GM23338 (cell line): ENCODE data around the gene GRID1. TPM values are rescaled to one million over a fixed set of nuclear protein-coding genes. Genes with fewer than 3 reads are reported as not detected.

Experiments used
- ATAC-seq: fragments of 200-7000 bp; cut with Tn5 transposase; 3 replicates; pipeline ENCODE4 v1.9.1; 2020
- DNase-seq: peaks from one replicate; pipeline ENCODE4 v3.0.0-alpha.2; 2015; ENCODE audit warnings: low spot score
- H2AFZ ChIP-seq: fragments of 200-600 bp; sonication (generic); 2 replicates; pipeline ENCODE4 v1.8.0; 2016; ENCODE audit warnings: antibody characterized with exemption, mild to moderate bottlenecking, moderate library complexity
- H3F3A ChIP-seq: fragments of 200-600 bp; sonication (generic); replicated peaks from 2 replicates; pipeline ENCODE4 v1.8.0; 2017; ENCODE audit warnings: antibody characterized with exemption, mixed run types, low read depth
- H3K27ac ChIP-seq: fragments of 200-600 bp; sonication (generic); 2 replicates; pipeline ENCODE4 v1.6.1; 2016; ENCODE audit warnings: low read depth
- H3K27me3 ChIP-seq: fragments of 200-600 bp; sonication (generic); 2 replicates; pipeline ENCODE4 v1.8.0; 2016; ENCODE audit warnings: mild to moderate bottlenecking, mixed run types, moderate library complexity; ENCODE audit not compliant: insufficient read depth
- H3K36me3 ChIP-seq: fragments of 200-600 bp; sonication (generic); 2 replicates; pipeline ENCODE4 v1.8.0; 2016; ENCODE audit warnings: mild to moderate bottlenecking; ENCODE audit not compliant: insufficient read depth
- H3K4me1 ChIP-seq: fragments of 200-600 bp; sonication (generic); 2 replicates; pipeline ENCODE4 v1.8.0; 2016; ENCODE audit warnings: mild to moderate bottlenecking, moderate library complexity; ENCODE audit not compliant: insufficient read depth
- H3K4me2 ChIP-seq: fragments of 200-600 bp; sonication (generic); 2 replicates; pipeline ENCODE4 v1.7.1; 2017; ENCODE audit warnings: mixed run types
- H3K4me3 ChIP-seq: fragments of 200-600 bp; sonication (generic); 2 replicates; pipeline ENCODE4 v1.6.1; 2016; ENCODE audit warnings: mixed run types
- H3K79me2 ChIP-seq: fragments of 200-600 bp; sonication (generic); replicated peaks from 2 replicates; pipeline ENCODE4 v1.8.0; 2017; ENCODE audit warnings: mild to moderate bottlenecking; ENCODE audit not compliant: insufficient read depth
- H3K9me2 ChIP-seq: fragments of 200-600 bp; sonication (generic); 2 replicates; pipeline ENCODE4 v1.8.0; 2017; ENCODE audit not compliant: insufficient read depth
- H4K20me1 ChIP-seq: fragments of 200-600 bp; sonication (generic); replicated peaks from 2 replicates; pipeline ENCODE4 v1.8.0; 2017; ENCODE audit warnings: mild to moderate bottlenecking; ENCODE audit not compliant: insufficient read depth
- H3K27ac Mint-ChIP-seq: 2 replicates; pipeline ENCODE4 v1.8.0; 2020; ENCODE audit warnings: inconsistent platforms, mild to moderate bottlenecking, moderate library complexity, mixed read lengths
- H3K27me3 Mint-ChIP-seq: 3 replicates; pipeline ENCODE4 v1.8.0; 2022; ENCODE audit warnings: low read depth, mild to moderate bottlenecking, moderate library complexity, mixed read lengths, inconsistent platforms; ENCODE audit not compliant: insufficient read depth, poor library complexity
- H3K36me3 Mint-ChIP-seq: 3 replicates; pipeline ENCODE4 v1.8.0; 2021; ENCODE audit warnings: low read depth, mild to moderate bottlenecking, inconsistent platforms, moderate library complexity, mixed read lengths
- H3K4me1 Mint-ChIP-seq: 3 replicates; pipeline ENCODE4 v1.8.0; 2020; ENCODE audit warnings: mild to moderate bottlenecking, inconsistent platforms, mixed read lengths
- H3K4me3 Mint-ChIP-seq: 3 replicates; pipeline ENCODE4 v1.8.0; 2021; ENCODE audit warnings: moderate library complexity, mild to moderate bottlenecking, inconsistent platforms, mixed read lengths
- H3K9me3 Mint-ChIP-seq: 3 replicates; pipeline ENCODE4 v1.8.0; 2020; ENCODE audit warnings: moderate library complexity, mild to moderate bottlenecking, inconsistent platforms, mixed read lengths
- CREB1 ChIP-seq: fragments of 250-450 bp; sonication (Bioruptor Pico); IDR thresholded peaks from 2 replicates; pipeline ENCODE4 v1.5.0; 2020; ENCODE audit warnings: low read depth, mild to moderate bottlenecking, moderate library complexity
- CTCF ChIP-seq, 2 experiments: fragments of 200-600 bp in 1 of 2; sonication (generic) in 1 of 2; conservative IDR thresholded peaks; 2 replicates each; pipeline versions ENCODE4 v1.5.1 to v1.6.1; 2016 to 2017; ENCODE audit warnings: antibody characterized with exemption in 2 of 2, low read depth in 2 of 2, mild to moderate bottlenecking in 2 of 2, moderate library complexity in 1 of 2
- ETS1 ChIP-seq: IDR thresholded peaks from 2 replicates; pipeline ENCODE4 v1.6.1; 2016; ENCODE audit warnings: antibody characterized with exemption
- EZH2 ChIP-seq: fragments of 200-600 bp; sonication (generic); IDR thresholded peaks from one replicate; pipeline ENCODE4 v1.8.0; 2017; ENCODE audit warnings: antibody characterized with exemption, mild to moderate bottlenecking, low read depth; ENCODE audit not compliant: unreplicated experiment
- EZH2phosphoT487 ChIP-seq: fragments of 200-600 bp; sonication (generic); IDR thresholded peaks from one replicate; pipeline ENCODE4 v1.8.1; 2018; ENCODE audit warnings: antibody characterized with exemption; ENCODE audit not compliant: unreplicated experiment
- JUNB ChIP-seq: IDR thresholded peaks from one replicate; pipeline ENCODE4 v1.6.1; 2016; ENCODE audit warnings: antibody characterized with exemption; ENCODE audit not compliant: unreplicated experiment
- NANOG ChIP-seq: IDR thresholded peaks from 2 replicates; pipeline ENCODE4 v1.6.1; 2016; ENCODE audit warnings: antibody characterized with exemption, borderline replicate concordance
- POLR2AphosphoS5 ChIP-seq: IDR thresholded peaks from 2 replicates; pipeline ENCODE4 v1.6.1; 2016; ENCODE audit warnings: antibody characterized with exemption, low read depth
- REST ChIP-seq: IDR thresholded peaks from one replicate; pipeline ENCODE4 v1.6.1; 2018; ENCODE audit warnings: antibody characterized with exemption; ENCODE audit not compliant: unreplicated experiment
- STAT1 ChIP-seq: IDR thresholded peaks from one replicate; pipeline ENCODE4 v1.6.1; 2016; ENCODE audit warnings: antibody characterized with exemption; ENCODE audit not compliant: unreplicated experiment
- ZNF114 ChIP-seq: fragments of 250-450 bp; sonication (Bioruptor Pico); IDR thresholded peaks from 2 replicates; pipeline ENCODE4 v1.5.0; 2020; ENCODE audit warnings: mild to moderate bottlenecking, moderate library complexity
- ZNF331 ChIP-seq: fragments of 250-450 bp; sonication (Bioruptor Pico); IDR thresholded peaks from 2 replicates; pipeline ENCODE4 v1.5.0; 2020; ENCODE audit warnings: low read depth, mild to moderate bottlenecking, moderate library complexity
- ZNF462 ChIP-seq: fragments of 250-450 bp; sonication (Bioruptor Pico); IDR thresholded peaks from 2 replicates; pipeline ENCODE4 v1.5.0; 2020; ENCODE audit warnings: mild to moderate bottlenecking, moderate library complexity
- polyA plus RNA-seq: library from polyadenylated mRNA; unstranded; fragments of >200 nt; fragmentation: Nextera tagmentation; extraction: Ambion mirVana; gene quantifications from 2 replicates; pipeline ENCODE4 v1.2.1, GENCODE V29; 2016
- total RNA-seq: library from RNA; depleted of rRNA; stranded (reverse); fragments of >200 nt; shearing (Covaris generic); gene quantifications from 2 replicates; pipeline ENCODE4 v1.2.3, GENCODE V29; 2014

GRID1 gene
- total and polyA plus RNA-seq, 2 experiments from 2014 or later: 0.14 to 0.15 TPM

- ATAC-seq (no peak), DNase-seq (no peak)
- Mint-ChIP-seq H3K4me1 (no peaks in the 10 kb centered on the region), H3K36me3 (no peaks in the 10 kb centered on the region), H3K9me3 (no peaks in the 10 kb centered on the region), H3K27ac (no peak overlapping the region), H3K27me3 (peaks cover 15% of the 10 kb centered on the region), H3K4me3 (peak overlapping the region; percentile 19; the same call in 2 of the 3 replicates)
- Histone ChIP-seq H3K4me3 (peak overlapping the region; percentile 59; the same call in 1 of the 2 replicates), H3K4me1 (no peaks in the 10 kb centered on the region), H2AFZ (peak overlapping the region; percentile 100), H3K27ac (no peak overlapping the region), H3K36me3 (no peaks in the 10 kb centered on the region), H3K4me2 (peak overlapping the region; percentile 92; the same call in 1 of the 2 replicates), H4K20me1 (no peaks in the 10 kb centered on the region), H3K79me2 (no peaks in the 10 kb centered on the region), H3K27me3 (peaks cover 34% of the 10 kb centered on the region), H3F3A (no peaks in the 10 kb centered on the region), H3K9me2 (no peaks in the 10 kb centered on the region)
- TF ChIP-seq JUNB (no peak), ZNF462 (CRISPR knock-in tag) (no peak), EZH2 (no peak), CREB1 (CRISPR knock-in tag) (no peak), STAT1 (no peak), NANOG (no peak), REST (no peak), ETS1 (no peak), CTCF (conservative IDR thresholded peaks at IDR 0.05; ENCODE audit: low read depth in 2 of 2) (no peak), ZNF331 (CRISPR knock-in tag) (no peak), EZH2phosphoT487 (no peak), ZNF114 (CRISPR knock-in tag) (no peak), POLR2AphosphoS5 (no peak)
Observed at GRCh38 chr10:86376403-86376802, 9.8 kb upstream of the GRID1 start.
